ENCODE results near the gene CAMKK2.
"Not testable (repeated sequence)": the region's sequence is repeated elsewhere in the genome, so short reads cannot be mapped to it uniquely, and the experiment has no call there.

The CAMKK2 gene

DNA sequence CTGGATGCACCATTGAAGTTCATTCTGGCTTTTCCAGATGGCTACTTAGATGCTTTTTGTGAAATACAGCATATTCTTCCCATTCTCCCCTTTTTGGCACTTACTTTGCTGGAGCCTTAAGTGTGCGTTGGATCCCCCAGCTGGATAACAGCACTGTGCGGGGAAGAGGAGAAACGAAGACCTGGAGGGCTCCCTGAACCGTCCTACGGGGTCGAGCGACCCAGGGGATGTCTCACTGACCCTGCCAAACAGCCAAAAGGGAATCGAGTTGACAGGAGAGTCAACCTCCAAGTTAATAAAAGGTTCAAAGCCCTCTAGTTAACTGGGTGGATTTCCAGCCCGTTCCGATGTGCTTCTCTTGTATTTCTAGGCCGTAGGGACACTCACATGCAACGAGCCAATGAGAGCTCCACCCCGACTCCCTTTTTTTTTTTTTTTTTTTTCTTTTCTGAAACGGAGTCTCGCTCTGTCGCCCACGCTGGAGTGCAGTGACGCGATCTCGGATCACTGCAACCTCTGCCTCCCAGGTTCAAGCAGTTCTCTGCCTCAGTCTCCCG lies 1.0 kb upstream of the CAMKK2 start:
- DNase-seq: peak; percentile 76

DNA sequence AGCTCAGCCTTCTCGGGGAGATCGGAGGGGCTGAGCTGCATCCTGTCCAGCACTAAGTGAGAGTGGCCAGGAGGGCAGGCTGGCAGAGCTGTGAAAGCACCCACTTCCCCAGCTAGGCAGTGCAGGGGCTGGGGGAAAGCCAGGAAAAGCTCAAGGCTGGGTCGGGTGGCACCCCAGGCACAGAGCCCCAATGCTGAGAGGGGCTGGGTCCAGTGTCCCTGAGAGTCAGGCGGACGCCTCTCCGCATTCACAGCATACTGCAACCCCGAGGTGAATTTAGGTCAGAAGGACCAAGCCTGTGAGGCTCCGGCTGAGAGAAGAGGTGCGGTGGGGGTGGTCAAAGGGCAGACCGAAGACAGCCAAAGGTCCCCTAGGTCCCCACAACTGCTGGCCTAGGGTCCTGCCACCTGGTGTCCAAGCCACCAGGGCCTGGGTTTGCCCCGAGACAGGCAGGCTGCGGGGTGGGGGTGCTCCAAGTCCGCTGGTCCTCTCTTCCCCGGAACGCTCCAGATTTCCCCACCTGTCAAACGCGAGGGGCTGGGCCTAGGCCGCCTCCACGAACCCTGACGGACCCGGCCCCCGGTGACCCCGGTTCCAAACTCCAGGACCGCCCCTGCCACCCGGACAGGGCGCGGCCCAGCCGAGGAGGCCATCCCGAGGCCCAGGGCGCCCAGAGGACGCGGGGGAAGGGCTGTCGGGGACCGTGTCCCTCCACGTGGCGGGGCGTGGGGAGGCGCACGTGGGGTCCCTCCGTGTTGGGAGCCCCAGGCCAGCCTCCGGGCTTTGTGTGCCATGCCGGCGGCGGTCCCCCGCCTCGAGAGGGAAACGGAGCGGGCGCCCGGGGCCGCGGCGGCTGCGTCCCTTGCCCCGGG lies 527 bp downstream of the CAMKK2 start:
- DNase-seq: peak; percentile 32

DNA sequence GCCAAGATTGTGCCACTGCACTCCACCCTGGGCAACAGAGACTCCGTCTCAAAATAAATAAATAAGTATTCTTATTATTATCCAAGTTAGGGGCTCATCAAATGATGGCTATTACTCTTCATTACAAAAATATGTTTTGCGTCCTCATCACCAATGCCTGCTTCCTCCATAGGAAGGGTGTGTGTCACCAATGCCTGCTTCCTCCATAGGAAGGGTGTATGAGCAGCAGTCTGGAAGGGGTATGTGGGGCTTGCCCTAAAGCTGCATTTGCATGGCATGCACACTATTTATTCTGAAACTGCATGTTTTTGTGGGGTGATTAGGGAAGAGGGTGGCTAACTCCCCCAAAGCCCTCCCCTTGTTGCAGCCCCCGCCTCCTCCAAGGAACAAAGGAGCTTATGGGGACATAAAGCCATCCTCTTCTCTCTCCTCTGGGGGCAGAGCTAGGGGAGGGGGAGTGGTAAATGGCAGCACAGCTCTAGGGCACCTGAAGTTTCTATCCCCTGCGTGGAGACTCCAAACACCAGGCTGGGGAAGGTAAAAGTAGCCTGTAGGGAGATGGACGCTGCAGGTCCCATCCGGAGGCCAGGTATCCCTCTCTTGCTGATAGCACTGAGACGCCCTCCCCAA lies 1.3 kb downstream of the CAMKK2 start:
- peak; percentile 13 for DNase-seq

DNA sequence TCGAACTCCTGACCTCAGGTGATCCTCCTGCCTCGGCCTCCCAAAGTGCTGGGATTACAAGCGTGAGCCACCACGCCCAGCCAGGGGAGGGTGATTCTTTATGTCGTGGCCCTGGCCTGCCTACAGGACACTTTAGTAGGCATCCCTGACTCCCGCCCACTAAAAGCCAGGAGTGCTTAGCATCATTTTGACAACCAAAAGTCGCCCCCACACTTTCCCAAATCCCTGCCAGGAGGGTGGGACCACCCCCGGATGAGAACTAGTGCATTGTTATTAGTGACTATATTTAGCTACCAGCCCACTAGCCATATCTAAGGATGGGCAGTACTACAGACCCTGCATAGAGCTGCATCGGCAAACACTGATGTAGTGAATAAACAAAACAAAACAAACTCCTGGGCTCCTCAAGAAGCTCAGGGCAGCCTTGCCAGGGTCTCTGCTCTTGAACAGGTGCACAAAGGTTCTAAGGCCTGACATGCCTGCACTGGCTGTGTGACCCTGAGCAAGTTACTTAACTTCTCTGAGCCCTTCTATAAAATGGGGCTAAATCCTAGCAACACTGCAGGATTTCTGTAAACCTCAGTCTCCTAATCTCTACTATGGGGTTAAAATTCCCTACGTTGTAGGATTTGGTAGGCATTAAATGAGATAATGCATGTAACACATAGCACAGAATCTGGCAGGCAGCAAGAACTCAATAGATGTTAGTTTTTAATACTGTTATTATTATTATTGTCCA lies 2.2 kb downstream of the CAMKK2 start:
- DNase-seq: no peak

DNA sequence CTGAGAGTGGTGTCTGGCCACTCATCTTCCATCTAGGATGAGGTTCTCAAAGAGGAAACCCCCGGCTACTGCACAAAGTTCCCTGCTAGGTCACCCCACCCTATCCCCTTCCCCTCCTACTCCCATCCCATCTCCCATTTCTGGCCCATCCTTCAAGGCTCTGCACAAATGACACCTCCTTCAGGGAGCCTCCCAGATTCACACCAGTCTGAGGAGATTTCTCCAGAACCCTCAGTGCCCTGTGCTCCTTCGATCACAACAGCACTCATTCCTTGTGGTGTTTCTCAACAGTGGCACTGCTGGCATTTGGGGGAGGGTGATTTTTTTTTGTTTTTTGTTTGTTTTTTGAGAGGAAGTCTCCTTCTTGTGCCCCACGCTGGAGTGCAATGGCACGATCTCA lies 2.9 kb downstream of the CAMKK2 start:
- DNase-seq: no peak

DNA sequence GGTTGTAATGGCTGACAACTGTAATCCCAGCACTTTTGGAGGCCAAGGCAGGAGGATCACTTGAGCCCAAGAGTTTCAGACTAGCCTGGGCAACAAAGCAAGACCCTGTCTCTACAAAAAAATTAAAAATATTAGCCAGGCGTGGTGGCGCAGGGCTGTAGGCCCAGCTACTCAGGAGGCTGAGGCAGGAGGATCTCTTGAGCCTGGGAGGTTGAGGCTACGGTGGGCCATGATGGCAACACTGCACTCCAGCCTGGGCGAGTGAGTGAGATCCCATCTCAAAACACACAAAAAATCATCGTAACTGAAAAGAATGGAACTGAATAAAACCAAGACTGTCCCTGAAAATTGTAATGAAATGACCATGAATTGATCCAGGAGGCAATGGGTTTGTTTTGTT lies 6.1 kb downstream of the CAMKK2 start:
- DNase-seq: no peak

DNA sequence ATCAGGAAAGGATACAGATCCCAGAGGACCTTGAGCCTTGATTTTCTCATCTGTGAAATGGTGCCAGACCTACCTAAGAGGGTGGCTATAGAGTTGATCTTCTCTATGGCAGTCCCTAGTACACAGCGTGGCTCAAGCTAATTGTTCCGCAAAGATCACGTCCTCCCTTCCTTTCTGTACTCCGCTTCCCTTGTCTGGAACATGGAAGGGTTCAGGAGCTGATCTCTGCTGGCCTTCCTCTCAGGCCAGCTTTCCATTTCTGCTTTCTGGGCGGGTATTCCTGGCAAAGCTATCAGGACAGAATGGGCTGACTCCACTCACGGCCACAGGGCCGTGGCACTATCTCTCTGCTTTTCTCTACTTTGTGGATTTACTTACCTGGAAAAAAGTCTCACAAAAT lies 6.5 kb downstream of the CAMKK2 start:
- no peak for DNase-seq

DNA sequence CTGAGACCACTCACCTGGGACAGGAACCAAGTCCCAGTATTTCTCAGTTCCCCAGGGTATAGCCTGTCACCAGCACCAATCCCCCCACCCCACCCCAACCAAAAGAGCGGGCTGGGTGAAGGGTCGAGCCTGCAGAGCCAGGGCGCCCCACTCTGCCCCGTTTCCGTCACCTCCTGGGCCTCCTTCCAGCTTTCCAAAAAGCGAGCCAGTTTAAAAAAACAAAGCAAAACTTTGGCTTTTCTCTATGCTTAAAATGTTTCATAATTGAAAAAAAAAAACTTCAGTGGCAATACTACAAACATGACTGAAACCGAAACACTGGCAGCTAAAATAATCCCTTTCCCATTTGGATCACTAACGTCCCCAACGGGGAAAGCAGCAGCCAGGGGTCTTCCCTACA lies 7.5 kb downstream of the CAMKK2 start:
- no peak for DNase-seq

DNA sequence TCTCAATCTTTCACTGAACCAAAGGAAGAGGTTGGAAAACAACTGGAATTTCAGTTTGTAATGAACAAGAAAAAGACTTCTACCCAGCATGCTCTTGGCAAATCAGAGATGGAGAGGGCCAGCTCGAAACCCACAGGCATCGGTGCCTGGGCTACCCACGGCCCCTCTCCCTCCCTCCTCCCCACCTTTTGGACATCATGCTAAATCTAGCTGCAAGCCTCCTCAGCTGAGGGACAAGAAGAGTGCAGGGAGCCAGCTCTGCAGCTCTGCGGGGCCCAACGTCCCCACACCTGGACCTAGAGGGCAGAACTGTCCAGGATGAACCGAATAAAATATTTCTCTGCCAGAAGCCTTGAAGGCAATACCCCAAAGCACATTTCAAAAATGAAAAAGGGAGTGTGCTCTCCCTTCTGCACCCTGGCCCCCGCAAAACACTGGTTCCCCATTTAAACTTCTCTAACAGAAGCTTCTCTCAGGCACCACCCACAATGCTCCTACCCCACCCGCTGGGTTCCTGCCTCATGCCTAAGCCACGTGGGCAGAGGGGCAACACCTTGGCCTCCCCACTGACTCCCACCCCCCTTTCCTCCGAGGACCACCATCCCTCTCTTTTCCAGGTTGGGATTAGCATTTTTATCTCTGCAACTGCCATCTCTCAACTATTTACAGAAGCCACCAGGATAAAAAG lies 8.2 kb downstream of the CAMKK2 start:
- no peak for DNase-seq

DNA sequence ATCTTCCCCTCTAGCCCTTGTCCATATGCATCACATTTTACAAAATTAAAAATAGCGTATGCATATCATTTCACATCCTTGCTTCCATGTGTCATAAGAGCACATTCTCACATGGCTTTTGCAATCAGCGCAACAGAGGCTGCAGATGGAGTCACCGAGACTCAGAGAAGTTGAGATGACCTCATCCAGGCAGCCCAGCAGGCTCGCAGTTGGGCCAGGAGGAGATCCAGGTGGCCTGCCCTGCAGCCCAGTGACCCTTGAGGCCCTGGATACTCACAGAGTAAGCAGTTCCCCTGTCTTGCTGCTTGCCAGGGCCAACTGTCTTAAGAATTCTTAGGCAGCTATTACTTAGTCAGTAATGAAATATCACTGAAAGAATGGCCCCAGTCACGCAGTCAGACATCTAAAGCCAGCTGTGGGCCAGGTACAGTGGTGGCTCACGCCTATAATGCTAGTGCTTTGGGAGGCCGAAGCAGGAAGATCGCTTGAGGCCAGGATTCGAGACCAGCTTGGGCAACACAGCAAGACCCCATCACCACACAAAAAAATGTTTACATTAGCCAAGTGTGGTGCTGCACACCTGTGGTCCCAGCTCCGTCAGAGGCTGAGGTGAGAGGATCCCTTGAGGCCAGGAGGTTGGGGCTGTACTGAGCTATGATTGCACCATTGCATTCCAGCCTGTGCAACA lies 9.1 kb downstream of the CAMKK2 start:
- no peak for DNase-seq

DNA sequence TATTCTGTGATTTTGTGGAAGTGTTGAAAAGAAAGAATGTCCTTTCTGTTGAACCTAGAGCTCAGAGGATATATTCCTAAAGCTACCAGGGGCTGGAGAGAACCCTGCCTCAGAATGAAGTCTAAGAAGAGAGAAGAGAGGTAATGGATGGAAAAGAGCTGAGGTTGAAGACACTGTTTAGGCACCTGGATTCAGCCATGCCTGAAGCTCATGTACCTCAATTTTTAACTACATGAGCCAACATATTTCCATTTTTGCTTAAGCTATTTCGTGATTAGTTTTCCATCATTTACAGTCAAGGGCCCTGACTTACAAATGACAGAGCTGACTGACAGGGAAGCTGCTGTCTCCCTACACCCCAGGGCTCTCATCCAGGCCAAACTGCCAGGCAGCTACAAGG lies 10.7 kb downstream of the CAMKK2 start:
- no peak for DNase-seq

DNA sequence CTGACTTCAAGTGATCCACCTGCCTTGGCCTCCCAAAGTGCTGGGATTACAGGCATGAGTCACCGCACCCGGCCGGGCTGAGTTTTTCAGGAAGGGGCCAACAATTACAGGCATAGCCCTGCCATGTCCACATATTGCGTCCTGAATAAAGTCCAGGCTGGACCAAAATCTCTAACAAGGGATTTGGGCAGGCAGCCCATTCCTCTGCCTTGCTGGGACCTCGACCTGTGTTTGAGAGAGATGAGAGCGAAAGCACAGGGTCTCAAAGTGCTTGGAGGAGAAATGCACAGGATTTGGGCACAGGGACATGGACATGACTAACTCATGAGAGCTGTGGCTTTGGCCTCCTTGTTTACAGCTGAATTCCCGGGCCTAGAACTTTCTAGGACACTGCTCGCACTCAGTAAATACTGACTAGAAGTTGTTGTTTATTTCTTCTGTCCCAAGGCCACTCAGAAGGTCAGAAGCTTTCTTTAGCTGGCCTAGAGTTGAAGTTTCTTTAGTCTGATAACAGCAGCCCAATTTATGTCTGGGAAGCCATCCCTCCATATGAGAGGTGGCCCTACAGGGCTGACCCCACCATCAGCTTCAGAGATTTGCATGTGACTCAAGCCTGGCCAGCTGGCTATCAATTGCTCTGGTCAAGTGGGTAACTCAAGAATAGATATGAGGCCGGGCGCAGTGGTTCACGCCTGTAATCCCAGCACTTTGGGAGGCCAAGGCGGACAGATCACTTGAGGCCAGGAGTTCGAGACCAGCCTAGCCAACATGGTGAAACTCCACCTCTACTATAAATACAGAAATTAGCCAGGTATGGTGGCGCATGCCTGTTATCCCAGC lies 11.7 kb downstream of the CAMKK2 start:
- no peak for DNase-seq

DNA sequence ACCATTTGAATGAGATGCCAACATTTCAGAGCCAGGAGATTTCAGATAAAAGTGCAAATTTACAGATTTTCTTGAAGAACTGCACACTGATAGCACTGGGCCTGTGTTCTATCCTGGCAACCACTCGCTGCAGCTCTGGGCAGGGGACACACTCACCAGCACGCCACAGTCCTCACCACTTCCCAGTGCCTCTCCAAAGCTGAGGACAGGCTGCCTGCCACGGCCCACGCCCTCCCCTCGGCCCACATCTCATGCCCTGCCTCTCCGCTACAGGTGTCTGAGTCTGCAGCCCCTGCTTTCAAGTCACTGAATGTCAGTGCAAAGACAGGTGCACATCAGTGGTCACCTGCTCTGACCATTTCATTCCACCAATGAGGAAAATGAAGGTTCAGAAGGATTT lies 12.7 kb downstream of the CAMKK2 start:
- DNase-seq: no peak

DNA sequence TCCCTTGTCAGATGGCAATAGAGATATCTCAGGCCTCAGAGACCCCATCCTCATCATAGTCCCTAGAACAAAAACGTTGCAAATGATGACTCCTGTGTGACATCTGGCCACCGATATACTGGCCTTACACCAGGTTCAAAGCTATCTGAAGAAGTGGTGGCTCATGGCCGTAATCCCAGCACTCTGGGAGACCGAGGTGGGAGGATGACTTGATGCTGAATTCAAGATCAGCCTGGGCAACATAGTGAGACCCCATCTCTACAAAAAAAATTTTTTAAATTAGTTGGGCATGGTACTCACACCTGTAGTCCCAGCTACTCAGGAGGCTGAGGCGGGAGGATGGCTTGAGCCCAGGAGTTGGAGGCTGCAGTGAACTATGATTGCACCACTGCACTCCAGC lies 13.1 kb downstream of the CAMKK2 start:
- no peak for DNase-seq

DNA sequence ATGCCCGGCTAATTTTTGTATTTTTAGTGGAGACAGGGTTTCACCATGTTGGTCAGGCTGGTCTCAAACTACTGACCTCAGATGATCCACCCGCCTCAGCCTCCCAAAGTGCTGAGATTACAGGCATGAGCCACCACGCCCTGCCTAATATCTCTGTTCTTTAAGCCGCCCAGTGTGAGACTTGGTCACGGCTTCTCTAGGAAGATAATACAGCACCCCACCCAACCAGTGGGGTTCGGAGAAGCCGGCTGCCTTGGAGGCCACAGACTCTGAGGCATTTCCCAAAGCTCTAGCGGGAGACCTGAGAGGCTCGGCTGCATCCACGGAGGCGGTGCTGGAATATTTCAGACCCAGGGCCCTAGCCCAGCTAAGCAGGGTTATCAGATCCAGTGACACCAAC lies 13.6 kb downstream of the CAMKK2 start:
- not testable (repeated sequence) for DNase-seq

DNA sequence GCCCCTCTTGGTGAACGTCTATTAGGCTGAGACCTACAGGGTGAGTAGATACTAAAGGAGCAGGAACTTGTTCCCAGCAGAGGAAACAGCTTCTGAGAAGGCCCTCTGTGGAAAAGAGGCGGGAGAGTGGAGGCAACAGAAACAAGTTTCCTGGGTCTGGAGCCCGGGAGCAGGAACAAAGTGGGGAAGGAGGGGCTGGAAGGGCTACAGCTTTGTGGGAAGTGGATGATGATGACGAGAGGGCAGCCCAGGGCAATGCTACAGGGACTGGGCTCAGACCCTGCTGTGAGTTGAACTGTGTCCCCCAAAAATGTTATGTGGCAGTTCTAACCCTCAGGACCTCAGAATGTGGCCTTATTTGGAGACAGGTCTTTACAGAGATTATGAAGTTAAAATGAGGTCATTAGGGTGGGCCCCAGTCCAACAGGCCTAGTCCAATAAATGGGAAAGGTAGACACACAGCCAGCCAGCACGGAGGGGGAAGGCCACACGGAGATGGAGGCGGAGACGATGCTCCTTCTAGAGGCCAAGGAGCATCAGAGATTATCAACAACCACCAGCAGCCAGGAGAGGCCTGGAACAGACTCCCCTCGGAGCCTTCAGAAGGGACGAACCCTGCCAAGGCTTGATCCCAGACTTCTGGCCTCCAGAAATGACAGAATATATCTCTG lies 14.3 kb downstream of the CAMKK2 start:
- DNase-seq: no peak

DNA sequence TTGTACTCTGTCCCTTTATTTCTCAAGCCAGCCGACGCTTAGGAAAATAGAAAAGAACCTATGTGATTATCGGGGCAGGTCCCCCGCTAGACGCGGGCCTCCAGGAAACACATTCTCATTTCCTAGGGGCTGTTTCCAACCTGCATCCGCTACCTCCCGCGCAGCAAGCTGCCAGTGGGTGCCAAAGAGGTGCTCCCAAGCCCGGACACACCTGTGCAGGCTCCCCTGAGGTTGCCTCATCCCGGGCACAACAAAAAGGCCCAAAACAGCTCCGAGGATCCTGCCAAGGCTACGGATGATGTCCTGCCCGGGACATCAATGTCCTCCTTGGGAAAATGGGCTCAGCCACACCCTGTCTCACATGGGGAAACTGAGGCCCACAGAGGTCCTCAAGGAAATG lies 15.4 kb downstream of the CAMKK2 start:
- DNase-seq: not testable (repeated sequence)

DNA sequence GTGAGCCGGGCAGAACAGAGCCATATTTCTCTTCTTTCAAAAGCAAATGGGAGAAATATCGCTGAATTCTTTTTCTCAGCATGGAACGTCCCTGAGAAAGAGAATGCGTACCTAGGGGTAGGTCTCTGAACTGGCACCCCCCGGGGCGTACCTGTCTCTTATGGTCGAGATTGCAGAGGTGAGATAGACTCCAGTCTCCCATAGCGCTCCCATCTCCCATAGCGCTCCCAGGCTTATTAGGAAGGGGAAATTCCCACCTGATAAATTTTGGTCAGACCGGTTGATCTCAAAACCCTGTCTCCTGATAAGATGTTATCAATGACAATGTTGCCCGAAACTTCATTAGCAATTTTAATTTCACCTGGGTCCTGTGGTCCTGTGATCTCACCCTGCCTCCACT lies 16.0 kb downstream of the CAMKK2 start:
- not testable (repeated sequence) for DNase-seq

DNA sequence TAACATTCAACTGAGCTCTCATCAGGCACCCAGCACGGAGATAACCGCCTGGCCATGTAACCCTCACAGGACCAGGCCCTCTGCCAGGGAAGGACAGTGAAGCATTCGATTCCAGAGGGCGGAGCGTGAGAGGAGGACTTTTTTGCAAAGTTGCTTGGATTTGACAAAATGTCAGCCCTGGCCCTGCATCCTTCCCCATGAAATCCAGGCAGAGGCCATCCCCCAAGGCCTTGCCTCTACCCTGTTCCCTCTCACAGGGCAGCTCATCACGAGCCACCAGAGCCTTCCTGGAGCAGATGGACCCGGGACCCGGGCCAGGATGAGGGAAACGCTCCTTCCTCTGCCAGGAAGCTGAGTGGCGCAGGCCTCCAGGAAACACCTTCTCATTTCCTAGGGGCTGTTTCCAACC lies 17.0 kb downstream of the CAMKK2 start:
- DNase-seq: no peak

DNA sequence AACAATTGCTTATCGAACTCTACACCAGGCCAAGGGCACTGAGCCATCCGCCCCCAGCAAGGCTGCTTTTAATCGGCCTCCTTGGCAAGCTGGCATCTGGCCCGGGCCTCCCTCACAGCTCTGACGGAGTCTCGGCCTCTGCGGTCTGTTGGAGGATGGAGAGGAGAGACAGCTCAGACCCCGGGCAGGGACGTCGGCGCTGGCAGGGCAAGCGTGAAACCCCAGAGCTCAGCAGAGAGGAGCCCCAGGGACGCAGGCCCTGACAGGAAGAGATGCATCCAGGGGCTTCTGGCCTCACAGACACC lies 17.5 kb downstream of the CAMKK2 start:
- DNase-seq: no peak

Measured in stimulated activated CD4-positive, alpha-beta T cell treated with anti-CD3 and anti-CD28 coated beads, Interleukin-1b, Interleukin-23, amount 100 ng/mL, for 48 hours (primary cell).